ENCODE measurements around the gene OR10AD1.

GRCh38 chr12:48164451-48164850 lies 38.6 kb downstream of the OR10AD1 start:
- TF ChIP-seq EZH2phosphoT487 (IDR thresholded peaks at IDR 0.05; ENCODE audit: borderline replicate concordance, low read length), result no peak
- TF ChIP-seq, protein P1, sequence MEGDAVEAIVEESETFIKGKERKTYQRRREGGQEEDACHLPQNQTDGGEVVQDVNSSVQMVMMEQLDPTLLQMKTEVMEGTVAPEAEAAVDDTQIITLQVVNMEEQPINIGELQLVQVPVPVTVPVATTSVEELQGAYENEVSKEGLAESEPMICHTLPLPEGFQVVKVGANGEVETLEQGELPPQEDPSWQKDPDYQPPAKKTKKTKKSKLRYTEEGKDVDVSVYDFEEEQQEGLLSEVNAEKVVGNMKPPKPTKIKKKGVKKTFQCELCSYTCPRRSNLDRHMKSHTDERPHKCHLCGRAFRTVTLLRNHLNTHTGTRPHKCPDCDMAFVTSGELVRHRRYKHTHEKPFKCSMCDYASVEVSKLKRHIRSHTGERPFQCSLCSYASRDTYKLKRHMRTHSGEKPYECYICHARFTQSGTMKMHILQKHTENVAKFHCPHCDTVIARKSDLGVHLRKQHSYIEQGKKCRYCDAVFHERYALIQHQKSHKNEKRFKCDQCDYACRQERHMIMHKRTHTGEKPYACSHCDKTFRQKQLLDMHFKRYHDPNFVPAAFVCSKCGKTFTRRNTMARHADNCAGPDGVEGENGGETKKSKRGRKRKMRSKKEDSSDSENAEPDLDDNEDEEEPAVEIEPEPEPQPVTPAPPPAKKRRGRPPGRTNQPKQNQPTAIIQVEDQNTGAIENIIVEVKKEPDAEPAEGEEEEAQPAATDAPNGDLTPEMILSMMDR (IDR thresholded peaks at IDR 0.05; ENCODE audit: low read depth, low read length, poor library complexity, severe bottlenecking), result no peak
